Panc1 (cell line): ENCODE measurements around the gene ADD2.

ENCODE experiments used
- CTCF ChIP-seq: fragments of 450-650 bp; IDR thresholded peaks from 2 replicates; pipeline ENCODE4 v1.5.1; 2017; ENCODE audit warnings: mild to moderate bottlenecking
- REST ChIP-seq, 2 experiments: IDR thresholded peaks; 2 replicates each; pipeline ENCODE4 v1.6.1; 2011 to 2012; ENCODE audit warnings: low read depth in 2 of 2, control low read depth in 1 of 2, low read length in 1 of 2, mild to moderate bottlenecking in 1 of 2, moderate library complexity in 1 of 2; ENCODE audit not compliant: insufficient read depth in 1 of 2

- TF ChIP-seq CTCF (no peak), REST (IDR thresholded peaks at IDR 0.05; ENCODE audit: insufficient read depth in 1 of 2, low read depth in 2 of 2, low read length in 1 of 2) (no peak)
Measured at GRCh38 chr2:70639841-70640436, 128.1 kb downstream of the ADD2 start.
